Breast epithelium (tissue), 3 donors: ENCODE data around the gene HTRA2.

ENCODE experiments used
- CTCF ChIP-seq, 3 donors: fragments of 450-650 bp; IDR thresholded peaks; one replicate each; pipeline ENCODE4 v1.5.1; 2016 to 2017; ENCODE audit warnings: antibody characterized with exemption in 3 of 3, mild to moderate bottlenecking in 3 of 3, moderate library complexity in 3 of 3
- POLR2A ChIP-seq: fragments of 450-650 bp; IDR thresholded peaks from one replicate; pipeline ENCODE4 v1.6.1; 2016; ENCODE audit warnings: antibody characterized with exemption, mild to moderate bottlenecking, moderate library complexity

- TF ChIP-seq POLR2A (no peak), CTCF (IDR thresholded peaks at IDR 0.05) (no peak)
Observed at GRCh38 chr2:74555610-74556103, 25.9 kb downstream of the HTRA2 start.
